ENCODE measurements around the gene CES5A. TPM values are rescaled to one million over a fixed set of nuclear protein-coding genes. Genes with fewer than 3 reads are reported as not detected.
"Not testable (repeated sequence)": the region's sequence is repeated elsewhere in the genome, so short reads cannot be mapped to it uniquely, and the experiment has no call there.

Gene CES5A
- total RNA-seq, 6 donors from 2014 or later, result not detected

DNA sequence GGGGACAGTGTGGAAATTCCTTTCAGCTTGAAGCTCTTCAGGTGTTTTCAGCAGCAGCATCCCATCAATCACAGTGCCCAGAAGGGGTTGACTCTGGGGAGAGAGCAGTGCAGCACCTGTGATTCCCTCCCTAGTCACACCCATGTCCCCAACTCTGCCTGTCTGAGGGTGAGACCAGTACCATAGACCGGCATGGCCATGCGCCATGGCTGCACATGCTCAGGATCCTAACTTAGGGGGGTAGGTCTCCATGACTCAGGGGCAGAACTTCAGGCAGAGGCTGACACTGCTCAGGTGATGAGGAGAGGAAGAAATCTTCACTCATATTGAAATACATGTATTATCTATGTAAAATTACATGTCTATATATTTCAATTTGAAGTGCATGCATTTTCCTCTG, 62.2 kb downstream of the CES5A start:
- Histone ChIP-seq H3K4me3 (no peak overlapping the region), H3K27ac (no peak overlapping the region), H3K27me3 (no peaks in the 10 kb centered on the region), H3K9me3 (no peaks in the 10 kb centered on the region), H3K36me3 (peaks cover 0 to 6% (median 0%) of the 10 kb centered on the region in 4 donors), H3K4me1 (no peaks in the 10 kb centered on the region)
- 93 to 100% methylated on average over 1 to 2 of the region's 2 CpGs for WGBS, 2 donors
- ATAC-seq (ENCODE audit: low FRiP score in 2 of 2) (no peak), DNase-seq (no peak)
- TF ChIP-seq POLR2A (IDR thresholded peaks at IDR 0.05) (no peak), POLR2AphosphoS5 (IDR thresholded peaks at IDR 0.05) (no peak), CTCF (IDR thresholded peaks at IDR 0.05) (no peak), EP300 (IDR thresholded peaks at IDR 0.05) (no peak)

- Histone ChIP-seq H3K36me3 (peaks cover 0 to 4% (median 0%) of the 10 kb centered on the region in 4 donors), H3K9me3 (no peaks in the 10 kb centered on the region), H3K27me3 (no peaks in the 10 kb centered on the region), H3K4me3 (no peak overlapping the region), H3K27ac (no peak overlapping the region), H3K4me1 (no peaks in the 10 kb centered on the region)
- TF ChIP-seq EP300 (IDR thresholded peaks at IDR 0.05) (no peak), POLR2A (IDR thresholded peaks at IDR 0.05) (no peak), CTCF (IDR thresholded peaks at IDR 0.05) (no peak), POLR2AphosphoS5 (IDR thresholded peaks at IDR 0.05) (no peak)
- WGBS, 2 donors, result 54 to 60% methylated on average over 4 of the region's 4 CpGs
- no peak for DNase-seq
- ATAC-seq (ENCODE audit: low FRiP score in 2 of 2), result no peak
These were observed 63.4 kb downstream of the CES5A start for GRCh38 chr16:55811811-55812210.

GRCh38 chr16:55810451-55810961, 64.7 kb downstream of the CES5A start:
- TF ChIP-seq EP300 (IDR thresholded peaks at IDR 0.05) (no peak), POLR2A (IDR thresholded peaks at IDR 0.05) (no peak), POLR2AphosphoS5 (IDR thresholded peaks at IDR 0.05) (no peak), CTCF (IDR thresholded peaks at IDR 0.05) (no peak)
- Histone ChIP-seq H3K36me3 (no peaks in the 10 kb centered on the region), H3K4me3 (no peak overlapping the region), H3K27ac (no peak overlapping the region), H3K4me1 (no peaks in the 10 kb centered on the region), H3K9me3 (no peaks in the 10 kb centered on the region), H3K27me3 (no peaks in the 10 kb centered on the region)
- 80 to 90% methylated on average over 7 to 8 of the region's 8 CpGs for WGBS, 2 donors
- DNase-seq (no peak), ATAC-seq (ENCODE audit: low FRiP score in 2 of 2) (no peak)

DNA sequence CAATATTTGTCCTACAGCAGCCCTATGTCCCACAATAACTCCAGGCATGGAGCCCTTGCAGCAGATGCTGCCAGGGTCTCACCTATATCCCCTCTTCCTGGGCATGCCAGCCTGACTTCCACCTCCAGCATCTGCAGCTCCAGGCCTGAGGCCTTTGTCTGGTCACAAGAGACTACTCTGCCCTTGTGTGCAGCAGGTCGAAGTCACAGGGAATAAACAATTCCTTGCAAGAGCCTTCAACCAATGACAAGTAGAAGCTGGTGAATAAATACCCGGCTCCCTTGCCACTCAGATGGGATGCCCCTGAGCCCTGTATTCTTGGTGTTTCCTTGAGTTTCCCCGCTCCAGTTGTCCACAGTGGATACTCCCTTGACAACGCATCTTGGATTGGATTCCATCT, 65.3 kb downstream of the CES5A start:
- Histone ChIP-seq H3K4me1 (no peaks in the 10 kb centered on the region), H3K36me3 (no peaks in the 10 kb centered on the region), H3K27me3 (no peaks in the 10 kb centered on the region), H3K9me3 (no peaks in the 10 kb centered on the region), H3K4me3 (no peak overlapping the region), H3K27ac (no peak overlapping the region)
- DNase-seq, result no peak
- no peak for TF ChIP-seq CTCF (IDR thresholded peaks at IDR 0.05)
- TF ChIP-seq POLR2AphosphoS5 (IDR thresholded peaks at IDR 0.05), result no peak
- 81 to 87% methylated on average over 4 of the region's 4 CpGs for WGBS, 2 donors
- no peak for ATAC-seq (ENCODE audit: low FRiP score in 2 of 2)

DNA sequence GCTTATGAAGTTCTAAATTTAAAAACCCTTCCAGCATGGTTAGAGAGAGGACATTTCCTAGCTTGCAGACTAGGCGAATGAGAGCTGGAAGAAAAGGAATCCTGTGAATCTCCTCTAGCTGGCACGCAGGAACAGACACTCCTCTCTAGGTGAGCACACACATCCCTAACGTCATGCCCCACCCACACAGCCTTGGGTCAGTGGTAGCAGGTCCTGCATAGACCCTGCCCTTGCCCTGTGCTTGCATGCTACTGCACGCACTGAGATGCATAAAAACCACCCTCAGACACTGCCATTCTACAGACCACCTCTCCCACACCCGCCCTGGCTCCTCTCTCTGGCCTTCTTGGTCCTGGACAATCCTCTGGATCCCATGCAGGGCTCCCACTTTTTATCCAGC, 65.8 kb downstream of the CES5A start:
- no peak for ATAC-seq (ENCODE audit: low FRiP score in 2 of 2)

DNA sequence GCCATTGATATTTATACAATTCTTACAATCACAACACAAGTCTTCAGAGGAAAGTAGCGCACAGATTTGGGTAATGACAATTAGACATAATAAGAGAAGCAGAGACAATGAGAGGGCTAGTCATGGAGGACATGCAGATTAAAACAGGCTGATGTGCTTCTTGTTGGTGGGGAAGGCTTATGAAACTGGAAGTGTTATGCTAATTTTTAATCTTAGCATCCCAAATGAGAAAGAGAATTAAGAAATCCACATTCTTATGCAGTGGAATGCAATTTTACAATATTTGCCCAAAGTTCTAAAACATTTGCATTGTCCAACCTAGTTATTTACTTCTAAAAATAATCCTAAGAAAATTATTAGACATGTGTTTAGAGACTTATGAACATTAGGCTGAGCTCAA, 66.9 kb downstream of the CES5A start:
- H3K4me3 ChIP-seq; DNase-seq; ATAC-seq (ENCODE audit: low FRiP score in 2 of 2); H3K27ac ChIP-seq; H3K36me3 ChIP-seq; H3K9me3 ChIP-seq; H3K27me3 ChIP-seq; H3K4me1 ChIP-seq: not testable (repeated sequence)
- WGBS, 2 donors, result 83 to 100% methylated on average over 1 of the region's 1 CpG

More for the DNA sequence above, 65.8 kb downstream of the CES5A start:
- TF ChIP-seq EP300 (IDR thresholded peaks at IDR 0.05) (no peak), POLR2AphosphoS5 (IDR thresholded peaks at IDR 0.05) (no peak)
- no peak for DNase-seq
- Histone ChIP-seq H3K4me3 (no peak overlapping the region), H3K27ac (no peak overlapping the region), H3K9me3 (no peaks in the 10 kb centered on the region), H3K27me3 (no peaks in the 10 kb centered on the region), H3K4me1 (no peaks in the 10 kb centered on the region), H3K36me3 (no peaks in the 10 kb centered on the region)
- WGBS, 2 donors, result 63 to 74% methylated on average over 5 of the region's 5 CpGs

- not testable (repeated sequence) for DNase-seq; H3K27me3 ChIP-seq; H3K9me3 ChIP-seq; H3K36me3 ChIP-seq; H3K4me1 ChIP-seq; H3K27ac ChIP-seq; ATAC-seq (ENCODE audit: low FRiP score in 2 of 2); H3K4me3 ChIP-seq
- WGBS, 2 donors, result no CpG with 5 or more reads among the region's 6 CpGs
These were observed 70.1 kb downstream of the CES5A start for GRCh38 chr16:55805104-55805503.

DNA sequence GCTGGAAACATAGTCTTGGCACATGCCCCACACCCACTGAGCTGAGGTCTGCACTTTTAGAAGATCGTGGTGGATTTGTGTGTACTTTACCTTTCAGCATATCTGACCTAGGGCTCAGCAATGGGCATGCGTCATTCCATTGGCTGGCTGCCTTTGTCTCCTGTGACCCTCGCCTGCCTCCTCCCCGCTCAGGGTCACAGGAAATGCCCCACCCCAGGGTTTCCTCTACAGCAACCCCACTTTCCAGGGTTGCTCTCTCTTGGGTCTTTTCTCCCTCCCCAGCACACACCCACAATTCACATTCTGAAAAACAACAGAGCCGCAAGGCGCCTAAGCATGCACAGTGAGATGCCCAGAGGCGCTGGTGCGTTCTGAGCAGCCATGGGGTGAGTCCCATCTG, 71.5 kb downstream of the CES5A start:
- not testable (repeated sequence) for H3K4me1 ChIP-seq, H3K27me3 ChIP-seq, H3K36me3 ChIP-seq, H3K27ac ChIP-seq, H3K9me3 ChIP-seq, H3K4me3 ChIP-seq, DNase-seq
- WGBS, 2 donors, result no CpG with 5 or more reads among the region's 8 CpGs
- ATAC-seq (ENCODE audit: low FRiP score in 2 of 2), result peak in 1 of 2 donors; percentile 17
